Osteoblast (primary cell): ENCODE results near the gene SNX1. TPM values are rescaled to one million over a fixed set of nuclear protein-coding genes. Genes with fewer than 3 reads are reported as not detected.

Experiments
- DNase-seq: peaks from one replicate; pipeline ENCODE4 v3.0.0; 2011; ENCODE audit warnings: low spot score, mixed read lengths; ENCODE audit not compliant: insufficient read length; ENCODE audit errors: missing footprints
- H2AFZ ChIP-seq: 2 replicates; pipeline ENCODE4 v1.6.0; 2011; ENCODE audit warnings: mild to moderate bottlenecking, low read length
- H3K27ac ChIP-seq: 2 replicates; pipeline ENCODE4 v1.5.1; 2011; ENCODE audit warnings: mild to moderate bottlenecking, low read depth, low read length, moderate library complexity
- H3K27me3 ChIP-seq: 2 replicates; pipeline ENCODE4 v1.6.0; 2012; ENCODE audit warnings: mild to moderate bottlenecking, control low read depth, inconsistent platforms, low read length, moderate library complexity; ENCODE audit not compliant: insufficient read depth
- H3K36me3 ChIP-seq: 2 replicates; pipeline ENCODE4 v1.5.1; 2011; ENCODE audit warnings: mild to moderate bottlenecking, low read length, control low read depth, moderate library complexity; ENCODE audit not compliant: insufficient read depth
- H3K4me1 ChIP-seq: 2 replicates; pipeline ENCODE4 v1.5.1; 2011; ENCODE audit warnings: mild to moderate bottlenecking, low read length, control low read depth, moderate library complexity; ENCODE audit not compliant: insufficient read depth
- H3K4me2 ChIP-seq: 2 replicates; pipeline ENCODE4 v1.6.0; 2011; ENCODE audit warnings: mild to moderate bottlenecking, low read length; ENCODE audit not compliant: insufficient read depth
- H3K4me3 ChIP-seq: fragments of 200-600 bp; sonication (generic); 3 replicates; pipeline ENCODE4 v1.5.1; 2012; ENCODE audit warnings: mild to moderate bottlenecking, low read length, inconsistent platforms; ENCODE audit not compliant: insufficient read depth
- H3K79me2 ChIP-seq: 2 replicates; pipeline ENCODE4 v1.6.0; 2012; ENCODE audit warnings: mild to moderate bottlenecking, low read length, control low read depth, inconsistent platforms; ENCODE audit not compliant: insufficient read depth
- H3K9me3 ChIP-seq: 2 replicates; pipeline ENCODE4 v1.5.1; 2011; ENCODE audit warnings: low read depth, low read length, control low read depth
- H4K20me1 ChIP-seq: 2 replicates; pipeline ENCODE4 v1.6.0; 2012; ENCODE audit warnings: mild to moderate bottlenecking, low read length, control low read depth; ENCODE audit not compliant: insufficient read depth
- CTCF ChIP-seq: IDR thresholded peaks from 2 replicates; pipeline ENCODE4 v1.5.1; 2011; ENCODE audit warnings: mild to moderate bottlenecking, low read depth, low read length, moderate library complexity; ENCODE audit errors: extremely low read depth
- total RNA-seq: library from RNA; depleted of rRNA; stranded (reverse); fragments of >200 nt; gene quantifications from 2 replicates; pipeline ENCODE4 v1.2.3, GENCODE V29; 2012

SNX1 gene
- total RNA-seq, 1 donor, result 51.0 TPM

GRCh38 chr15:64151727-64152506 lies 56.1 kb downstream of the SNX1 start, which contains the start of gene SNX22:
TSS of gene SNX22 (plus strand) at chr15:64151731. CDS start at chr15:64151776, 45 bp downstream.
- Histone ChIP-seq H2AFZ (no peak within 1 kb of the TSS), H3K9me3 (no peaks in the 10 kb centered on the region), H3K4me2 (peak within 1 kb of the TSS; percentile 59), H3K36me3 (peaks cover 24% of the 10 kb centered on the region), H3K79me2 (no peaks in the 10 kb centered on the region), H3K27ac (no peak within 1 kb of the TSS), H4K20me1 (peaks cover 24% of the 10 kb centered on the region), H3K4me1 (peaks cover 3% of the 10 kb centered on the region), H3K27me3 (peaks cover 21% of the 10 kb centered on the region), H3K4me3 (peak within 1 kb of the TSS; percentile 48)
- peak; percentile 87 for DNase-seq
- no peak for TF ChIP-seq CTCF

- peaks cover 32% of the 10 kb centered on the region for H4K20me1 ChIP-seq
- peaks cover 3% of the 10 kb centered on the region for H3K79me2 ChIP-seq
- H3K4me2 ChIP-seq, result peak overlapping the region; percentile 59
- no peak overlapping the region for H3K27ac ChIP-seq
- peaks cover 11% of the 10 kb centered on the region for H3K4me1 ChIP-seq
- peaks cover 21% of the 10 kb centered on the region for H3K27me3 ChIP-seq
- H3K9me3 ChIP-seq, result no peaks in the 10 kb centered on the region
- no peak overlapping the region for H3K4me3 ChIP-seq
- peak; percentile 86 for DNase-seq
- peaks cover 32% of the 10 kb centered on the region for H3K36me3 ChIP-seq
- no peak for TF ChIP-seq CTCF
- H2AFZ ChIP-seq, result no peak overlapping the region
Observed at GRCh38 chr15:64152507-64153387, 57.0 kb downstream of the SNX1 start.

GRCh38 chr15:64153480-64154367 lies 57.9 kb downstream of the SNX1 start:
- TF ChIP-seq CTCF, result peak; percentile 97
- peaks cover 21% of the 10 kb centered on the region for H3K4me1 ChIP-seq
- H3K27ac ChIP-seq, result no peak overlapping the region
- H3K9me3 ChIP-seq, result no peaks in the 10 kb centered on the region
- peak; percentile 100 for DNase-seq
- H3K4me3 ChIP-seq, result no peak overlapping the region
- peaks cover 21% of the 10 kb centered on the region for H3K27me3 ChIP-seq
- peaks cover 42% of the 10 kb centered on the region for H3K36me3 ChIP-seq
- H4K20me1 ChIP-seq, result peaks cover 42% of the 10 kb centered on the region
- peaks cover 12% of the 10 kb centered on the region for H3K79me2 ChIP-seq
- H2AFZ ChIP-seq, result no peak overlapping the region
- no peak overlapping the region for H3K4me2 ChIP-seq
